Heart left ventricle (tissue), 16 donors: ENCODE measurements around the gene NMNAT2. TPM values are rescaled to one million over a fixed set of nuclear protein-coding genes. Genes with fewer than 3 reads are reported as not detected.

Experiments used
- ATAC-seq, 4 donors: fragments of 200-7000 bp; cut with Tn5 transposase; one replicate each; pipeline ENCODE4 v1.9.1; 2020 to 2022; ENCODE audit warnings: moderate library complexity in 4 of 4, mild to moderate bottlenecking in 3 of 4, moderate number of reproducible peaks in 1 of 4
- DNase-seq, 5 donors: peaks; one replicate each; pipeline ENCODE4 v3.0.0-alpha.2; 2020
- H3K27ac ChIP-seq, 12 donors: fragments of 200-600 bp; sonication (generic) in 4 of 12; one replicate each; pipeline versions ENCODE4 v1.5.0 to v1.8.0; 2016 to 2022; ENCODE audit warnings: mild to moderate bottlenecking in 2 of 12
- H3K27me3 ChIP-seq, 9 donors: fragments of 200-600 bp; sonication (generic) in 2 of 9; one replicate each; pipeline versions ENCODE4 v1.5.1 to v1.8.0; 2016 to 2022; ENCODE audit warnings: mild to moderate bottlenecking in 3 of 9
- H3K36me3 ChIP-seq, 9 donors: fragments of 200-600 bp; sonication (generic) in 2 of 9; one replicate each; pipeline versions ENCODE4 v1.5.0 to v1.8.0; 2018 to 2022; ENCODE audit warnings: mild to moderate bottlenecking in 2 of 9
- H3K4me1 ChIP-seq, 12 donors: fragments of 200-600 bp; sonication (generic) in 4 of 12; one replicate each; pipeline versions ENCODE4 v1.5.0 to v1.8.0; 2016 to 2022; ENCODE audit warnings: mild to moderate bottlenecking in 3 of 12
- H3K4me3 ChIP-seq, 12 donors: fragments of 200-600 bp; sonication (generic) in 4 of 12; one replicate each; pipeline versions ENCODE4 v1.5.0 to v1.8.0; 2017 to 2022; ENCODE audit warnings: mild to moderate bottlenecking in 9 of 12, moderate library complexity in 4 of 12
- H3K9me3 ChIP-seq, 12 donors: fragments of 200-600 bp; sonication (generic) in 4 of 12; one replicate each; pipeline versions ENCODE4 v1.5.0 to v1.8.0; 2016 to 2022; ENCODE audit warnings: mild to moderate bottlenecking in 1 of 12
- CTCF ChIP-seq, 12 donors: fragments of 200-600 bp; sonication (generic) in 4 of 12; IDR thresholded peaks; one replicate each; pipeline versions ENCODE4 v1.5.0 to v1.8.0; 2018 to 2022; ENCODE audit warnings: antibody characterized with exemption in 12 of 12, mild to moderate bottlenecking in 5 of 12
- POLR2A ChIP-seq, 2 donors: fragments of 450-650 bp; IDR thresholded peaks; one replicate each; pipeline ENCODE4 v1.6.1; 2017; ENCODE audit warnings: antibody characterized with exemption in 2 of 2, mild to moderate bottlenecking in 2 of 2, moderate library complexity in 2 of 2
- WGBS, 4 donors: extraction: QIAGEN DNeasy Blood & Tissue Kit in 2 of 4; methylation state at CpG; one replicate each; pipeline versions ENCODE4 v1.1.5 to v1.1.7; 2013 to 2018; 5-methylcytosine and 5-hydroxymethylcytosine counted together
- intact Hi-C, 10 donors: fragments of 100-400 bp; cut with DNase I; formaldehyde crosslinking; loops; one replicate each; pipeline versions ENCODE4 v1.11.1 to v1.14.2; 2022
- polyA plus RNA-seq, 2 donors: library from polyadenylated mRNA; stranded (reverse); fragments of 200-250 nt; gene quantifications; one replicate each; pipeline ENCODE4 v1.2.3, GENCODE V29; 2013
- total RNA-seq, 9 donors: library from RNA; depleted of rRNA in 2 of 9; stranded (reverse); fragments of >200 nt in 2 of 9; fragmentation: NEBNext Ultra II Directional in 3 of 9; extraction: Animal tissue kit (Norgen Biotek cat#: 25700) in 3 of 9; gene quantifications; one replicate each; pipeline versions ENCODE4 v1.1.0 to v1.2.4, GENCODE V29; 2016 to 2023
- donor health status: ischemic (EF 13 %, LVEDD 7.1; RV severe dilation, severe dysfunction).
- donor health status: healthy with polysubstance abuse.
- donor health status: DM: no; HTN: yes; CAD: no.
- donor health status: DM: no; HTN: no; CAD: no.
- donor health status: ischemic (EF 25% LVEDD 6.9; RV normal size, moderate dysfunction).
- donor health status: ischemic (EF 25% LVEDD 5.7; RV mildly dilated, moderate dysfunction).
- donor health status: healthy.
- donor health status: DM: yes; HTN: yes; CAD: no.
- donor health status: ischemic (EF 35%, LVEDD 5.7; RV mildly dilated, moderate dysfunction).
- donor health status: nonischemic (EF 11% LVEDD 7.7; RV severe dilation, severe dysfunction).
- donor health status: DM: yes; HTN: yes; CAD: no.
- donor health status: PGD.
- donor health status: ischemic (EF 29% LVEDD 5.4; RV normal size, mild dysfunction).
- donor health status: nonischemic (EF 23%, LVEDD 6.1; RV moderate dilation, normal function).

NMNAT2 gene
- total and polyA plus RNA-seq, 11 donors, result 0.53 to 5.1 (median 1.9) TPM

DNA sequence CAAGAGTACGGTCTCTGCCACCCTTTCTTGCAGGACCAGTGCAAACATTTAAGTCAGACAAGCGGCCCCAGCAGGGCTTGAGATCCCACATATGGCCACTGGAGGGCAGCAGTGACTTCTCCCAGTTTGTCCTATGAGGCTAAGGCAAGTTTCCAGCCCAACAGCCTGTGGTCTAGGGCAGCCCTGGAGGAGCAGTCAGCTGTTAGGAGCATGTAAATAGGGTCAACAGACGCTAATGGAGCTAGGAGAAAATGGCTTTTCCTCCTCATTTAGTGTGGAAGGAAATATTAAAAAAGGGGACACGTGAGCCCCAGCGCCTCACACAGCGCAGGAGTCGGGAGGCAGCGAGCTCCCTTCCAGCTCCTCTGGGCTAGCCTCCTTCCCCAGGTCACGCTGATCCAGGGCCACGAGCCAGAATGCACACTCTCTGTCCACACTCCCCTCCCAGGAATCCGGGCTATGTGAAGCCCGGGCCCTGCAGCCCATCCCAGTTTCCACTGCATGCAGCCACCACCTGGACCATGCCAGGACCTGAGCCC, 136.6 kb downstream of the NMNAT2 start:
- WGBS, 4 donors, result 5 to 14% (median 12%) methylated on average over 10 to 12 of the region's 12 CpGs
- intact Hi-C loops, result loop anchor here (1.0 to 10.0 kb wide), 14 partner anchors 23 to 353 kb away; partner anchors contain the start of genes SMG7 (in 7 of the 10), ARPC5 (in 1 of the 10) and NMNAT2 (in 1 of the 10)
- TF ChIP-seq POLR2A (IDR thresholded peaks at IDR 0.05) (no peak), CTCF (IDR thresholded peaks at IDR 0.05) (peak; percentile 91 to 98 (median 96))
- DNase-seq, result peak; percentile 90 to 95 (median 90)
- H3K9me3 ChIP-seq, result no peaks in the 10 kb centered on the region
- peaks cover 0 to 62% (median 44%) of the 10 kb centered on the region in 12 donors for H3K4me1 ChIP-seq
- ATAC-seq, result peak; percentile 87 to 94 (median 91)
- H3K27me3 ChIP-seq, result no peaks in the 10 kb centered on the region
- peak overlapping the region in 3 of 12 donors; percentile 24 to 27 (median 25) for H3K4me3 ChIP-seq
- H3K27ac ChIP-seq, result peak overlapping the region; percentile 64 to 94 (median 82)
- no peaks in the 10 kb centered on the region for H3K36me3 ChIP-seq

- Histone ChIP-seq H3K27me3 (no peaks in the 10 kb centered on the region), H3K4me3 (no peak overlapping the region), H3K36me3 (no peaks in the 10 kb centered on the region), H3K4me1 (peaks cover 0 to 57% (median 39%) of the 10 kb centered on the region in 12 donors), H3K27ac (peak overlapping the region in 11 of 12 donors; percentile 64 to 94 (median 83)), H3K9me3 (no peaks in the 10 kb centered on the region)
- ATAC-seq (peak in 2 of 4 donors; percentile 1 to 36), DNase-seq (no peak)
- intact Hi-C loops, result loop anchor here (1.0 to 10.0 kb wide), 12 partner anchors 35 to 354 kb away; partner anchors contain the start of genes SMG7 (in 7 of the 10), ARPC5 (in 1 of the 10) and NMNAT2 (in 1 of the 10)
- no peak for TF ChIP-seq POLR2A (IDR thresholded peaks at IDR 0.05)
- no peak for TF ChIP-seq CTCF (IDR thresholded peaks at IDR 0.05)
- WGBS, 4 donors, result 92 to 100% (median 99%) methylated on average over 2 of the region's 2 CpGs
These were observed 137.1 kb downstream of the NMNAT2 start for GRCh38 chr1:183281039-183281438.

GRCh38 chr1:183279835-183280234, 138.3 kb downstream of the NMNAT2 start:
- peak overlapping the region in 7 of 12 donors; percentile 19 to 87 (median 43) for H3K27ac ChIP-seq
- TF ChIP-seq CTCF (IDR thresholded peaks at IDR 0.05) (no peak), POLR2A (IDR thresholded peaks at IDR 0.05) (no peak)
- no peaks in the 10 kb centered on the region for H3K27me3 ChIP-seq
- no peaks in the 10 kb centered on the region for H3K36me3 ChIP-seq
- no peaks in the 10 kb centered on the region for H3K9me3 ChIP-seq
- peak in 3 of 5 donors; percentile 50 to 75 (median 61) for DNase-seq
- peaks cover 0 to 51% (median 34%) of the 10 kb centered on the region in 12 donors for H3K4me1 ChIP-seq
- H3K4me3 ChIP-seq, result no peak overlapping the region
- WGBS, 4 donors, result 89 to 96% (median 93%) methylated on average over 6 of the region's 6 CpGs
- intact Hi-C loops, result loop anchor here (2.0 to 10.0 kb wide), 12 partner anchors 38 to 355 kb away; partner anchors contain the start of genes SMG7 (in 7 of the 10), ARPC5 (in 1 of the 10) and NMNAT2 (in 1 of the 10)
- ATAC-seq, result peak in 1 of 4 donors; percentile 16
